Epithelial cell of prostate (primary cell): Measurements from ENCODE around the gene KIFC3.
"Not testable (repeated sequence)": the region's sequence is repeated elsewhere in the genome, so short reads cannot be mapped to it uniquely, and the experiment has no call there.

Experiments used
- DNase-seq: peaks from one replicate; pipeline ENCODE4 v3.0.0-alpha.2; 2011; ENCODE audit warnings: low read depth, low spot score
- H3K27ac ChIP-seq: fragments of 450-650 bp; 2 replicates; pipeline ENCODE4 v1.5.1; 2017; ENCODE audit warnings: mild to moderate bottlenecking

The KIFC3 gene

GRCh38 chr16:57729852-57730251 is 72.4 kb downstream of the KIFC3 start:
- H3K27ac ChIP-seq, DNase-seq: not testable (repeated sequence)

GRCh38 chr16:57729182-57729484 is 73.2 kb downstream of the KIFC3 start:
- DNase-seq: no peak
- H3K27ac ChIP-seq: no peak overlapping the region

- no peak for DNase-seq
- no peak overlapping the region for H3K27ac ChIP-seq
Observed at GRCh38 chr16:57728336-57729181, 73.7 kb downstream of the KIFC3 start.

GRCh38 chr16:57727610-57728009 is 74.7 kb downstream of the KIFC3 start:
- H3K27ac ChIP-seq: no peak overlapping the region
- no peak for DNase-seq

- DNase-seq: no peak
- no peak overlapping the region for H3K27ac ChIP-seq
Observed at GRCh38 chr16:57726433-57726947, 75.8 kb downstream of the KIFC3 start.

GRCh38 chr16:57725976-57726375 is 76.3 kb downstream of the KIFC3 start:
- no peak for DNase-seq
- H3K27ac ChIP-seq: no peak overlapping the region

GRCh38 chr16:57725554-57725953 is 76.7 kb downstream of the KIFC3 start:
- H3K27ac ChIP-seq: no peak overlapping the region
- no peak for DNase-seq

GRCh38 chr16:57725151-57725550 is 77.1 kb downstream of the KIFC3 start:
- H3K27ac ChIP-seq: no peak overlapping the region
- no peak for DNase-seq

GRCh38 chr16:57724531-57724930 is 77.8 kb downstream of the KIFC3 start:
- H3K27ac ChIP-seq: no peak overlapping the region
- DNase-seq: no peak

- DNase-seq: no peak
- H3K27ac ChIP-seq: no peak overlapping the region
Observed at GRCh38 chr16:57723170-57723569, 79.1 kb downstream of the KIFC3 start.

GRCh38 chr16:57722651-57723050 is 79.6 kb downstream of the KIFC3 start:
- no peak for DNase-seq

GRCh38 chr16:57722210-57722499 is 80.1 kb downstream of the KIFC3 start:
- DNase-seq: no peak
- H3K27ac ChIP-seq: no peak overlapping the region

More at GRCh38 chr16:57722651-57723050, 79.6 kb downstream of the KIFC3 start:
- H3K27ac ChIP-seq: no peak overlapping the region

GRCh38 chr16:57721356-57722209 is 80.7 kb downstream of the KIFC3 start:
- H3K27ac ChIP-seq: no peak overlapping the region
- DNase-seq: no peak

GRCh38 chr16:57720142-57720575 is 82.1 kb downstream of the KIFC3 start:
- DNase-seq: no peak
- H3K27ac ChIP-seq: no peak overlapping the region

GRCh38 chr16:57714047-57714446 is 88.2 kb downstream of the KIFC3 start:
- H3K27ac ChIP-seq: no peak overlapping the region

GRCh38 chr16:57713596-57713995 is 88.7 kb downstream of the KIFC3 start:
- no peak overlapping the region for H3K27ac ChIP-seq
- DNase-seq: no peak

More at GRCh38 chr16:57714047-57714446, 88.2 kb downstream of the KIFC3 start:
- no peak for DNase-seq

GRCh38 chr16:57712569-57712968 is 89.7 kb downstream of the KIFC3 start:
- not testable (repeated sequence) for H3K27ac ChIP-seq, DNase-seq

- H3K27ac ChIP-seq: no peak overlapping the region
- DNase-seq: no peak
Observed at GRCh38 chr16:57711993-57712392, 90.3 kb downstream of the KIFC3 start.

- no peak overlapping the region for H3K27ac ChIP-seq
- no peak for DNase-seq
Observed at GRCh38 chr16:57711346-57711745, 90.9 kb downstream of the KIFC3 start.

GRCh38 chr16:57709663-57710062 is 92.6 kb downstream of the KIFC3 start:
- DNase-seq: no peak

More at GRCh38 chr16:57709663-57710062, 92.6 kb downstream of the KIFC3 start:
- H3K27ac ChIP-seq: no peak overlapping the region
